Esophagus muscularis mucosa (tissue), 3 donors: ENCODE results near the gene TPGS2.

Source experiments
- POLR2A ChIP-seq: fragments of 450-650 bp; IDR thresholded peaks from one replicate; pipeline ENCODE4 v1.6.1; 2017; ENCODE audit warnings: antibody characterized with exemption, moderate library complexity, mild to moderate bottlenecking, low read depth
- TF ChIP-seq, protein P1 (sequence below), 3 experiments: fragments of 200-600 bp in 2 of 3; fragments of 450-650 bp in 1 of 3; sonication (generic) in 2 of 3; IDR thresholded peaks; one replicate each; pipeline ENCODE4 v1.5.1; 2017 to 2019; ENCODE audit warnings: antibody characterized with exemption in 3 of 3, mild to moderate bottlenecking in 2 of 3, moderate library complexity in 1 of 3

DNA sequence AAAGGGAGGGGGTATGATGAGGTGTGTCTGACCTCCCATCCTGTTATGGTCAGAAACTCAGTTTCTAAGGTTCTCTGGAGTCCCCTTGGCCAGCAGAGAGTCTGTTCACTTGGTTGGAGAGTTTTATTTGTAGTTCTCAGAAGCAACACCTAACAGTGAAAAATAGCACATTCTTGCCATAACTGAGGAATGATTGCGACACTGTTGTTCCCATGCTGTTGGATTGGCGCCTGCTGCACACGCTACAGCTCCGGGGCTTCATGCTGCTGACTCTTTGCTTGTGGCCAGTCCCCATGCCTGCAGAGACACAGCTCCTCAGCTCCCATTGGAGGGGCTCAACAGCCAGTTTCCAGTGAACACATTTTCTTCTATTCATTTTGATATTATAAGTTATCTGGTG, 42.1 kb downstream of the TPGS2 start:
- TF ChIP-seq POLR2A: no peak
- TF ChIP-seq, protein P1, sequence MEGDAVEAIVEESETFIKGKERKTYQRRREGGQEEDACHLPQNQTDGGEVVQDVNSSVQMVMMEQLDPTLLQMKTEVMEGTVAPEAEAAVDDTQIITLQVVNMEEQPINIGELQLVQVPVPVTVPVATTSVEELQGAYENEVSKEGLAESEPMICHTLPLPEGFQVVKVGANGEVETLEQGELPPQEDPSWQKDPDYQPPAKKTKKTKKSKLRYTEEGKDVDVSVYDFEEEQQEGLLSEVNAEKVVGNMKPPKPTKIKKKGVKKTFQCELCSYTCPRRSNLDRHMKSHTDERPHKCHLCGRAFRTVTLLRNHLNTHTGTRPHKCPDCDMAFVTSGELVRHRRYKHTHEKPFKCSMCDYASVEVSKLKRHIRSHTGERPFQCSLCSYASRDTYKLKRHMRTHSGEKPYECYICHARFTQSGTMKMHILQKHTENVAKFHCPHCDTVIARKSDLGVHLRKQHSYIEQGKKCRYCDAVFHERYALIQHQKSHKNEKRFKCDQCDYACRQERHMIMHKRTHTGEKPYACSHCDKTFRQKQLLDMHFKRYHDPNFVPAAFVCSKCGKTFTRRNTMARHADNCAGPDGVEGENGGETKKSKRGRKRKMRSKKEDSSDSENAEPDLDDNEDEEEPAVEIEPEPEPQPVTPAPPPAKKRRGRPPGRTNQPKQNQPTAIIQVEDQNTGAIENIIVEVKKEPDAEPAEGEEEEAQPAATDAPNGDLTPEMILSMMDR (IDR thresholded peaks at IDR 0.05): no peak
